GM21825 (cell line): Measurements from ENCODE around the gene FMC1.
"Not testable (repeated sequence)": the region's sequence is repeated elsewhere in the genome, so short reads cannot be mapped to it uniquely, and the experiment has no call there.

Source experiments
- ATAC-seq: cut with Tn5 transposase; IDR thresholded peaks from one replicate; pipeline ENCODE4 v1.9.1; 2021; ENCODE audit warnings: mild to moderate bottlenecking, moderate library complexity; ENCODE audit not compliant: unreplicated experiment

The FMC1 gene

GRCh38 chr7:139340037-139340807 lies 915 bp upstream of the FMC1 start:
- peak; percentile 88 for ATAC-seq

- no peak for ATAC-seq
Measured at GRCh38 chr7:139340808-139341057, 404 bp upstream of the FMC1 start.

- no peak for ATAC-seq
Measured at GRCh38 chr7:139341776-139342226, 664 bp downstream of the FMC1 start.

GRCh38 chr7:139345042-139345441 lies 3.9 kb downstream of the FMC1 start:
- no peak for ATAC-seq

GRCh38 chr7:139351027-139351426 lies 9.9 kb downstream of the FMC1 start:
- ATAC-seq = no peak

GRCh38 chr7:139354729-139355128 lies 13.6 kb downstream of the FMC1 start:
- ATAC-seq = no peak

GRCh38 chr7:139355320-139355719 lies 14.2 kb downstream of the FMC1 start:
- no peak for ATAC-seq

- not testable (repeated sequence) for ATAC-seq
Measured at GRCh38 chr7:139357729-139358506, 16.8 kb downstream of the FMC1 start.

GRCh38 chr7:139358541-139359365 lies 17.6 kb downstream of the FMC1 start:
- peak; percentile 15 for ATAC-seq

GRCh38 chr7:139359366-139360209 lies 18.5 kb downstream of the FMC1 start, which contains the start of gene LUC7L2:
Gene LUC7L2 (plus strand): TSS chr7:139359894. CDS start chr7:139360262, 368 bp downstream.
- peak; percentile 76 for ATAC-seq

- ATAC-seq = peak; percentile 71
Measured at GRCh38 chr7:139360210-139360947, 19.2 kb downstream of the FMC1 start.

- no peak for ATAC-seq
Measured at GRCh38 chr7:139360948-139361307, 19.8 kb downstream of the FMC1 start.

GRCh38 chr7:139361523-139361922 lies 20.4 kb downstream of the FMC1 start:
- no peak for ATAC-seq

GRCh38 chr7:139362302-139362701 lies 21.2 kb downstream of the FMC1 start:
- ATAC-seq = no peak

GRCh38 chr7:139362981-139363380 lies 21.8 kb downstream of the FMC1 start:
- no peak for ATAC-seq

- ATAC-seq = no peak
Measured at GRCh38 chr7:139365336-139365735, 24.2 kb downstream of the FMC1 start.

- ATAC-seq = no peak
Measured at GRCh38 chr7:139366400-139366799, 25.3 kb downstream of the FMC1 start.

- ATAC-seq = no peak
Measured at GRCh38 chr7:139367438-139368155, 26.5 kb downstream of the FMC1 start.

- no peak for ATAC-seq
Measured at GRCh38 chr7:139370301-139370942, 29.3 kb downstream of the FMC1 start.
